Activated naive CD4-positive, alpha-beta T cell treated with anti-CD3 and anti-CD28 coated beads for 36 hours (primary cell): Measurements from ENCODE around the gene COPE. TPM values are rescaled to one million over a fixed set of nuclear protein-coding genes. Genes with fewer than 3 reads are reported as not detected.
A peak's percentile ranks its signal among the peaks of the same experiment; 100 is the strongest.
"Not testable (repeated sequence)": the region's sequence is repeated elsewhere in the genome, so short reads cannot be mapped to it uniquely, and the experiment has no call there.

ENCODE experiments used
- CTCF ChIA-PET: fragments of 350-600 bp; sonication (Branson Sonifier 250); formaldehyde crosslinking; loops from one replicate; lab custom pipeline; 2021; ENCODE audit warnings: antibody characterized with exemption; lab: Charles Lee
- DNase-seq: peaks from one replicate; pipeline ENCODE4 v3.0.0-alpha.2; 2020
- H3K27ac Mint-ChIP-seq: one replicate; pipeline ENCODE4 v1.8.0; 2021; ENCODE audit warnings: mild to moderate bottlenecking, mixed read lengths
- H3K27me3 Mint-ChIP-seq: one replicate; pipeline ENCODE4 v1.8.0; 2021; ENCODE audit warnings: low read depth, mixed read lengths
- H3K36me3 Mint-ChIP-seq: one replicate; pipeline ENCODE4 v1.8.0; 2021; ENCODE audit warnings: low read depth, mixed read lengths
- H3K4me1 Mint-ChIP-seq: one replicate; pipeline ENCODE4 v1.8.0; 2021; ENCODE audit warnings: low read depth, mixed read lengths
- H3K4me3 Mint-ChIP-seq: one replicate; pipeline ENCODE4 v1.8.0; 2021; ENCODE audit warnings: mild to moderate bottlenecking, moderate library complexity, mixed read lengths
- H3K9me3 Mint-ChIP-seq: one replicate; pipeline ENCODE4 v1.8.0; 2021; ENCODE audit warnings: mixed read lengths
- intact Hi-C: fragments of 100-400 bp; cut with micrococcal nuclease; formaldehyde crosslinking; loops from one replicate; pipeline ENCODE4 v1.15.1; 2023
- total RNA-seq, 2 experiments: library from RNA; stranded (reverse); gene quantifications; one replicate each; pipeline ENCODE4 v1.2.3, GENCODE V29; 2021

COPE gene
- total RNA-seq, 2 experiments from 2014 or later: 199 to 200 TPM

DNA sequence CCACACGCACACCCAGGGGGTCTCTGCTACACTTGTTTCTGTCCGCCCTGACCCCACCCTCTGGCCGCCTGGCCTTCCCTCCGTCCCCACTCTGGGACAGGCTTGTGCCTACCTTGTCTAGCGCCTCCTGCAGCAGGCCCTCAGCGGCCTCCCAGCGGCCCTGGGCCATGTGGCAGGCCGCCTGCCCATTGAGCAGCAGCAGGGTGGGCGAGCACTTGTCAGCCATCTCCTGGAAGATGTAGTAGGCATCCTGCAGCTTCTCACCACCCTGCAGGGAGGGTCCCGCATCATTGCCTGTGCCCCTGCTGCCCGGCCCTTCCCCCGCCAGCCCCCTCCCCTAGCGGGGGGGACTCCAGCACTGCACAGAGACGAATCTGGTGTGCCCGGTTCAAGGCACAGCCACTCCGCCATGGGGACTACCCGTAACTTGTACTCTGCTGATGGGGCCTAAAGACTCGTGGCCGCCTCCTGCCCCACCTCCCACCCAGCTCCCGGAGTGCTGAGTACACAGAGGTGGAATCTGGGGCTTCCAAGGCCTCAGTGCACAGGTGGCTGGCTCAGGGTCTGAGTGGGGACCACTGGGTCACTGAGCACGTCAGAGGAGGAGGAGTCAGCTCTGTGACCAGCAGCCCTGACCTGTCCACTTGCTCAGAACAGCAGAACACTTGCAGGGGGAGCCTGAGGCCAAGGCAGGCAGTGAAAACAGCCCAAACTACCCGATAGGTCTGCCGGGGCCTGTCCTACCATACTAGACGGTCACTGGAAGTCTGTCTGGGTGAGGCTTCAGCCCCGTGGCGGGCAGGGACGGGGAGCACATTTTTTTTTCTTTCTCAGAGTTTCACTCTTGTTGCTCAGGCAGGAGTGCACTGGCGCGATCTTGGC lies 15.8 kb downstream of the COPE start:
- intact Hi-C loops: no loop called here
- Mint-ChIP-seq H3K4me3 (no peak overlapping the region), H3K4me1 (no peaks in the 10 kb centered on the region)

GRCh38 chr19:18902519-18902918 lies 16.7 kb downstream of the COPE start:
- H3K4me3 Mint-ChIP-seq, DNase-seq, H3K27ac Mint-ChIP-seq, intact Hi-C loops, H3K4me1 Mint-ChIP-seq, CTCF ChIA-PET, H3K9me3 Mint-ChIP-seq, H3K27me3 Mint-ChIP-seq: not testable (repeated sequence)
- H3K36me3 Mint-ChIP-seq: peaks cover 10% of the 10 kb centered on the region

More for the DNA sequence above, 15.8 kb downstream of the COPE start:
- H3K36me3 Mint-ChIP-seq: peaks cover 10% of the 10 kb centered on the region
- CTCF ChIA-PET: no interaction called here
- no peak overlapping the region for H3K27ac Mint-ChIP-seq
- no peaks in the 10 kb centered on the region for H3K27me3 Mint-ChIP-seq
- H3K9me3 Mint-ChIP-seq: no peaks in the 10 kb centered on the region
- DNase-seq: no peak

DNA sequence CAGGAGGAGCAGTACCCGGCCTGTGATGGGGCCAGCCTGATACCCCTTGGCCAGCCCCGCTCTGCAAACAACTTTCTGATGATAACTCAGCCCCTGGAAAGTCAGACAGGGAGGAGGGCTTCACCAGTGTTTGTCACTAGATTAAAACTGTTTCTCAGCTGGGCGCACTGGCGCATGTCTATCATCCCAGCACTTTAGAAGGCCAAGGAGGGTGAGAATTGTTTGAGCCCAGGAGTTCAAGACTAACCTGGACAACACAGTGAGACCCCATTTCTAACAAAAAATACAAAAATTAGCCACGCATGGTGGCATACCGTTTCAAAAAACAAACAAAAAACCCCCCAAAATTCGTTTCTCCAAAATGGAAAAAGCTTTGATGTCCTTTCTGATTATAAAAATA lies 17.7 kb downstream of the COPE start:
- Mint-ChIP-seq H3K36me3 (peaks cover 11% of the 10 kb centered on the region), H3K27ac (no peak overlapping the region), H3K4me3 (no peak overlapping the region), H3K4me1 (peaks cover under 1% of the 10 kb centered on the region), H3K27me3 (peaks cover 9% of the 10 kb centered on the region), H3K9me3 (no peaks in the 10 kb centered on the region)
- CTCF ChIA-PET: no interaction called here
- no peak for DNase-seq
- intact Hi-C loops: no loop called here

DNA sequence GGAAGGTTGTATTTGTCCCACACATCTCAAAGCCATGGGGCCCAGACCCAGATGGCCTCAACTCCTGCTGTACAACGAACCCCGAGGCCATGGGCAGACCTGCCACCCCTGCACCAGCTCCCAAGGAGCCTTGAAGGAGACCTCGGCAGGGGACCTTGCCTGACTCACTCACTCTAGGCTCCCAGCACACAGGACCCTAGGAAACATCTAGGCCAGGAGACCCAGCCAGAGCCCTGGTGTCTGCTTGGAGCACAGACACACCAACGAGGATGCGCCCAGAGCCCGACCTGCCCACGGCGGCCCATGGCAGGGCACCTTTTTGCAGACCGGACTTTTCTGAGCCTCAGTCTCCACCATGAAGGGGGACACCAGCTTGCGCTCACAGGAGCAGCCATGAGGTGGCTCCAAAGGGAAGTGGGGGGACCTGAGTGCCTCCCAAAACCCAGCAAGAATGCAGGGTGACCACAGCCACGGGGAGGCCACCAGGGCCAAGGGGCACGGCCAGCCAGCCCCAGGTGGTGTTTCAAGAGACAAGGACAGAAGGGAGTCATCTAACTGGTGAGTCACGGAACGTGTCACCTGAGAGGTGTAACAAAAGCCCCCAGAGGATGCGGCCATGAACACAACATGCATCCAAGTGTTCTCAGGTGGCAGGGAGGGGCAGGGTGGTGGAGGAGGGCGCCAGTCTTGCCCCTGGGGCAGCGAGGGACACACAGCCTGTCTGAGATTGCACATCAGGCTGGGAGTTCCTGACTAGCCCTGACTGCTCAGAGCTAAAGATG lies 18.3 kb downstream of the COPE start:
- Mint-ChIP-seq H3K4me3 (no peak overlapping the region), H3K4me1 (peaks cover 2% of the 10 kb centered on the region), H3K27ac (no peak overlapping the region), H3K9me3 (no peaks in the 10 kb centered on the region), H3K36me3 (peaks cover 10% of the 10 kb centered on the region), H3K27me3 (peaks cover 11% of the 10 kb centered on the region)
- no peak for DNase-seq
- CTCF ChIA-PET: no interaction called here
- intact Hi-C loops: no loop called here

- no peak overlapping the region for H3K27ac Mint-ChIP-seq
- H3K36me3 Mint-ChIP-seq: peaks cover 10% of the 10 kb centered on the region
- intact Hi-C loops: no loop called here
- no peak for DNase-seq
- peaks cover 5% of the 10 kb centered on the region for H3K4me1 Mint-ChIP-seq
- CTCF ChIA-PET: no interaction called here
- no peak overlapping the region for H3K4me3 Mint-ChIP-seq
- peaks cover 16% of the 10 kb centered on the region for H3K27me3 Mint-ChIP-seq
- no peaks in the 10 kb centered on the region for H3K9me3 Mint-ChIP-seq
These were observed 19.3 kb downstream of the COPE start for GRCh38 chr19:18899624-18900560.

- Mint-ChIP-seq H3K36me3 (peaks cover 10% of the 10 kb centered on the region), H3K9me3 (no peaks in the 10 kb centered on the region), H3K4me1 (peaks cover 5% of the 10 kb centered on the region), H3K4me3 (no peak overlapping the region), H3K27me3 (peaks cover 22% of the 10 kb centered on the region), H3K27ac (no peak overlapping the region)
- CTCF ChIA-PET: interaction anchor here (0.6 kb wide), 1 partner anchor 104 kb away, joined by 3 read pairs; no protein-coding TSS in a partner anchor
- intact Hi-C loops: no loop called here
- no peak for DNase-seq
These were observed 20.4 kb downstream of the COPE start for GRCh38 chr19:18898607-18899408.

- H3K27me3 Mint-ChIP-seq: peaks cover 25% of the 10 kb centered on the region
- CTCF ChIA-PET: no interaction called here
- H3K4me3 Mint-ChIP-seq: no peak overlapping the region
- intact Hi-C loops: no loop called here
- DNase-seq: no peak
- peaks cover 10% of the 10 kb centered on the region for H3K36me3 Mint-ChIP-seq
- H3K4me1 Mint-ChIP-seq: peaks cover 5% of the 10 kb centered on the region
- no peaks in the 10 kb centered on the region for H3K9me3 Mint-ChIP-seq
- no peak overlapping the region for H3K27ac Mint-ChIP-seq
These were observed 21.0 kb downstream of the COPE start for GRCh38 chr19:18898081-18898606.

DNA sequence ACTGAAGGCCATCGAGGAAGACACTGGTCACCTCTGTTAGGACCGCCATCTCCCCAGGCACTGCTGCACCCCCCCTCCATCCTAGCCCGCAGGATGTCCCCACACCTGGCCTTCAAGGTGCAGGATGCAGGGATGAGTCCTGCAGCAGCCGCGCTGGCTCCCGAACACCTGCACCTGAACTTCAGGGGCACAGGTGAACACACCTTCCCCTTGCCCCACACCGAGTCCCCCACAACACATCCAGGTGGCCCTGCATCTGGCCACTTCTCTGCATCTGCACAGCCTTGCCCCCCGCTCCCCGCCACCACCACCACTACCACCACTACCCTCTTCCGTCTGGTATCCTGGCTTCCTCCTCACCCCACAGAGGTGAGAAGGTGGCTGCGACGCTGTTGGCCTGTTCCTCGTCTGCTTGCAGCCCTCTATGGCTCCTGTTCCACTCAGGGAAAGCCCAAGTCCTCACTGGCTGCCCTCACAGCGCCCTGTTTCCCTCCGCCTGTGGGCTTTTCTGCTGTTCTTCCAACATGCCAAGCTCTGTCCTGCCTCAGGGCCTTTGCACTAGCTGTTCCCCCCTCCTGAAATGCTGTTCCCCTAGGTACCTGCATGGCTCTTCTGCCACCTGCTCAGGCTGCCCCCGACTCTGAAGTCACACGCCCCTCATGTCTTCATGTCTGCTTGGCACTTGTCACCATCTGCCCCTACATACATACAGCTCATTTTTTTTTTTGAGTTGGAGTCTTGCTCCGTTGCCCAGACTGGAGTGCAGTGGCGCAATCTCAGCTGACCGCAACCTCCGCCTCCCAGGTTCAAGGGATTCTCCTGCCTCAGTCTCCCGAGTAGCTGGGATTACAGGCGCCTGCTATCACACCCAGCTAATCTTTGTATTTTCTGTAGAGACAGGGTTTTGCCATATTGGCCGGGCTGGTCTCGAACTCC lies 21.8 kb downstream of the COPE start:
- H3K4me1 Mint-ChIP-seq: peaks cover 5% of the 10 kb centered on the region
- CTCF ChIA-PET: interaction anchor here (0.6 kb wide), 1 partner anchor 256 kb away, joined by 3 read pairs; no protein-coding TSS in a partner anchor

GRCh38 chr19:18896421-18896841 lies 22.8 kb downstream of the COPE start:
- Mint-ChIP-seq H3K27me3 (peaks cover 25% of the 10 kb centered on the region), H3K27ac (no peak overlapping the region), H3K36me3 (peaks cover 6% of the 10 kb centered on the region), H3K4me3 (peak overlapping the region; percentile 39), H3K4me1 (peaks cover 5% of the 10 kb centered on the region), H3K9me3 (no peaks in the 10 kb centered on the region)
- CTCF ChIA-PET: no interaction called here
- DNase-seq: no peak
- intact Hi-C loops: no loop called here

More for the DNA sequence above, 21.8 kb downstream of the COPE start:
- H3K27me3 Mint-ChIP-seq: peaks cover 25% of the 10 kb centered on the region
- H3K9me3 Mint-ChIP-seq: no peaks in the 10 kb centered on the region
- no peak overlapping the region for H3K27ac Mint-ChIP-seq
- no peak overlapping the region for H3K4me3 Mint-ChIP-seq
- DNase-seq: no peak
- intact Hi-C loops: no loop called here
- peaks cover 10% of the 10 kb centered on the region for H3K36me3 Mint-ChIP-seq

- intact Hi-C loops: no loop called here
- CTCF ChIA-PET: no interaction called here
- DNase-seq: no peak
These were observed 23.3 kb downstream of the COPE start, which contains the start of gene CERS1 for GRCh38 chr19:18895824-18896341. Gene CERS1 (minus strand): TSS chr19:18896158. CDS start chr19:18896072, 86 bp downstream.

More at GRCh38 chr19:18895824-18896341, 23.3 kb downstream of the COPE start, which contains the start of gene CERS1:
- Mint-ChIP-seq H3K27ac (no peak within 1 kb of the TSS), H3K4me1 (peaks cover 5% of the 10 kb centered on the region), H3K9me3 (no peaks in the 10 kb centered on the region), H3K27me3 (peaks cover 25% of the 10 kb centered on the region), H3K4me3 (peak within 1 kb of the TSS; percentile 39), H3K36me3 (peaks cover 6% of the 10 kb centered on the region)
